Activated naive CD4-positive, alpha-beta T cell treated with anti-CD3 and anti-CD28 coated beads for 36 hours (primary cell): ENCODE results near the gene MRPS24. TPM values are rescaled to one million over a fixed set of nuclear protein-coding genes. Genes with fewer than 3 reads are reported as not detected.
A peak's percentile ranks its signal among the peaks of the same experiment; 100 is the strongest.
"Not testable (repeated sequence)": the region's sequence is repeated elsewhere in the genome, so short reads cannot be mapped to it uniquely, and the experiment has no call there.

Experiments
- CTCF ChIA-PET: fragments of 350-600 bp; sonication (Branson Sonifier 250); formaldehyde crosslinking; loops from one replicate; lab custom pipeline; 2021; ENCODE audit warnings: antibody characterized with exemption; lab: Charles Lee
- DNase-seq: peaks from one replicate; pipeline ENCODE4 v3.0.0-alpha.2; 2020
- H3K27ac Mint-ChIP-seq: one replicate; pipeline ENCODE4 v1.8.0; 2021; ENCODE audit warnings: mild to moderate bottlenecking, mixed read lengths
- H3K27me3 Mint-ChIP-seq: one replicate; pipeline ENCODE4 v1.8.0; 2021; ENCODE audit warnings: low read depth, mixed read lengths
- H3K36me3 Mint-ChIP-seq: one replicate; pipeline ENCODE4 v1.8.0; 2021; ENCODE audit warnings: low read depth, mixed read lengths
- H3K4me1 Mint-ChIP-seq: one replicate; pipeline ENCODE4 v1.8.0; 2021; ENCODE audit warnings: low read depth, mixed read lengths
- H3K4me3 Mint-ChIP-seq: one replicate; pipeline ENCODE4 v1.8.0; 2021; ENCODE audit warnings: mild to moderate bottlenecking, moderate library complexity, mixed read lengths
- H3K9me3 Mint-ChIP-seq: one replicate; pipeline ENCODE4 v1.8.0; 2021; ENCODE audit warnings: mixed read lengths
- intact Hi-C: fragments of 100-400 bp; cut with micrococcal nuclease; formaldehyde crosslinking; loops from one replicate; pipeline ENCODE4 v1.15.1; 2023
- total RNA-seq, 2 experiments: library from RNA; stranded (reverse); gene quantifications; one replicate each; pipeline ENCODE4 v1.2.3, GENCODE V29; 2021

The MRPS24 gene
- total RNA-seq: 100 to 1,000 TPM; 153 TPM

DNA sequence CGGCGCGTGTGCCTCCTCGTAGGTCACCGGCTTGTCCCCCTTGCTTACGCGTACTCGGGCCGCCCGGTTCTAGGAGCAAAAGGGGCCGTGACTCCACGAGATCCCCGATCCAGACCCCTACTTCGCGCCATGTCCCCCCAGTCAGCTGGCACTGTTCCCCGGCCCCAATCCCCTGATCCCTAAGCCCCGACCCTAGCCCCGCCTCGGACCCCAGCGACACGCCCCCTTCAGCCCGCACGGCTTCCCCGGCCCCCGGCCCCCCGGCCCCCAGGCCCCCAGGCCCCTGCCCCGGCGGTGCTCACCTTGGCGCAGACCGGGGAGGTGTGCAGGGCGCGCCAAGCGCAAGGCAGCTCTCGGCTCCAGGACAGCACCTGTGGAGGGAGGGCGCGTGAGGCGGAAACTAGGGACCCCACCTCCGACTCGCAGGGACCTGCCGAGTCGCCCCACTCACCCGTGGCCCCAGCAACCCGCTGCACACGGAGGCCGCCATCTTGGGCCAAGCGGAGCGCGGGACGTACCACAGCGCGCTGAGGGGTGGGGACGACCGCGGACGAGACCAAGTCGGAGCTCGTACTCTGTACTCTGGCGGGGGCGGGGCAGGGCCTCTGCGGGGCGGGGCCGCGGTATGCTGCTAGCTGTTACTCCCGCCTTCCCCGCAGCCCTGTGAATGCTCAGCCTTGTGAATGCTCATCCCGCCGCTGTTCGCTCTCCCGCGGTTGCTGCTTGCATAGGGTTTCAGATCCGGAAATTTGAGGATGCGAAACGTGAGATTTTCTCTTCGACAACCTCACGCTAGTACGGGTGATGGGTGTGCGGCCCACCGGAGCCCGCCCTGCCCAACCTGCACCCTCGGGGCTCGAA lies at the start of gene MRPS24:
Gene MRPS24, minus strand, starts transcription at position 512 of the 861 bp plus-strand sequence. Its CDS starts 22 bp downstream, at position 490.
- H3K9me3 Mint-ChIP-seq: no peaks in the 10 kb centered on the region

DNA sequence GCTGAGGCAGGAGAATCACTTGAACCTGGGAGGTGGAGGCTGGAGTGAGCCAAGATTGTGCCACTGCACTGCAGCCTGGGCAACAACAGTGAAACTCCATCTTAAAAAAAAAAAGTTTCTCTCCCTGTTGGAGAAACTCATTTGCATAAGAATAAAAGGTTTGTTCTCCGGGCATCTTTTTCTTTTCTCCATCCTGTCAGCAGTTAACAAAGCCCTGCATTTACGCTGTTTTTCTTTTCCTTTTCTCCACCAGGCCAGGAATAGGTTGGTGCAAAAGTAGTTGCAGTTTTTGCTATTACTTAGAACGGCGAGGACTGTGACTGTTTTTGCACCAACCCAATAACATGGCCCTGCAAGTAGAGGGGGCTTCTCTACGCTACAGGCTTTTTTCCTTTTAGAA lies 46.6 kb upstream of the MRPS24 start:
- H3K4me1 Mint-ChIP-seq: peaks cover 4% of the 10 kb centered on the region
- H3K9me3 Mint-ChIP-seq: no peaks in the 10 kb centered on the region
- intact Hi-C loops: no loop called here
- no peak for DNase-seq
- H3K27ac Mint-ChIP-seq: no peak overlapping the region
- H3K36me3 Mint-ChIP-seq: peaks cover 9% of the 10 kb centered on the region
- H3K27me3 Mint-ChIP-seq: no peaks in the 10 kb centered on the region
- CTCF ChIA-PET: interaction anchor here (0.6 kb wide), 1 partner anchor 29 kb away, joined by 4 read pairs; no protein-coding TSS in a partner anchor
- H3K4me3 Mint-ChIP-seq: no peak overlapping the region

More for the DNA sequence above, at the start of gene MRPS24:
- peak within 1 kb of the TSS; percentile 81 for H3K4me3 Mint-ChIP-seq
- H3K27ac Mint-ChIP-seq: peak within 1 kb of the TSS; percentile 89
- peaks cover 20% of the 10 kb centered on the region for H3K4me1 Mint-ChIP-seq
- CTCF ChIA-PET: interaction anchor here (0.6 kb wide), 1 partner anchor 287 kb away, joined by 3 read pairs; the partner anchor contains the start of gene STK17A
- H3K36me3 Mint-ChIP-seq: peaks cover 20% of the 10 kb centered on the region
- H3K27me3 Mint-ChIP-seq: no peaks in the 10 kb centered on the region
- DNase-seq: peak; percentile 98
- intact Hi-C loops: loop anchor here (1.0 to 10.0 kb wide), 5 partner anchors 37 to 934 kb away; partner anchors contain the start of genes MRPL32, PSMA2, UBE2D4 and URGCP

GRCh38 chr7:43914795-43915194 lies 45.5 kb upstream of the MRPS24 start:
- DNase-seq: no peak
- Mint-ChIP-seq H3K9me3 (no peaks in the 10 kb centered on the region), H3K36me3 (peaks cover 9% of the 10 kb centered on the region), H3K4me1 (peaks cover 4% of the 10 kb centered on the region), H3K27me3 (no peaks in the 10 kb centered on the region), H3K4me3 (no peak overlapping the region), H3K27ac (no peak overlapping the region)
- intact Hi-C loops: no loop called here
- CTCF ChIA-PET: interaction anchor here (0.6 kb wide), 1 partner anchor 87 kb away, joined by 3 read pairs; no protein-coding TSS in a partner anchor

DNA sequence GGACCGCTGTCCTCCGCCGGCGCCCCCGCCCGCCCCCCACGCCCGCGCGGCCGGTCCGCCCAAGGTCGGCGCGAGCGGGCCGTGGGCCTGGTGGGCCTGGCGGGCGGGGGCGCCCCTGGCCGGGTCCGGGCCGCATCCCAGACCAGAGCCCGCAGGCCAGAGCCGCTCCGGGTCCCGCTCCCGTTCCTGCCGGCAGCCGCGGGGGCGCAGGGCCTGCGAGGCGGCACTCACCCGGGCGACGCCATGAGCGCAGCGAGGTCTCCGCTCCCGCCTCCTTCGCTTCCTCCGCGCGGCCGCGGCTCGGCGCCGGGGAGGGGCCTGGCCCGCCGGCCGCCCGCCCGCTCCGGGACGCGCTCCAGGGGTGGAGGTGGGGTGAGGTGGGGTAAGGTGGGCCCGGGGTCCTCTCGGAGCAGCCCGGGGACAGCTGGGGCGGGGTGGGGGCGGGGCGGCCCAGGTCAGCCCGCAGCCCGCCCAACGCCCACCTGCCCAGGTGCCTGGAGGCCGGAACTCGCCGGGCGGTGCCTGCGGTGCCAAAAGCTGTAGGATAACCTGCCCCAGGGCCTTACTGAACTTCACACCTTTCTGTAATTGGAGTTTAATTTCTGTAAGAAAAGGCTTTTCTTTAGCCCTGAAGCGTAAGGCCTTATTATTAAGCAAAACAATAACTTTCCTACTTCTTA lies 37.2 kb upstream of the MRPS24 start, which contains the start of gene URGCP:
Gene URGCP, minus strand, starts transcription at position 266 of the 680 bp plus-strand sequence. Its CDS starts 21 bp downstream, at position 245.
- intact Hi-C loops: loop anchor here (1.0 kb wide), 2 partner anchors 20 to 37 kb away; partner anchors contain the start of genes MRPS24 and UBE2D4
- Mint-ChIP-seq H3K27me3 (no peaks in the 10 kb centered on the region), H3K9me3 (no peaks in the 10 kb centered on the region), H3K36me3 (peaks cover 5% of the 10 kb centered on the region), H3K4me3 (peak within 1 kb of the TSS; percentile 92), H3K27ac (peak within 1 kb of the TSS; percentile 91), H3K4me1 (peaks cover 35% of the 10 kb centered on the region)
- CTCF ChIA-PET: no interaction called here
- DNase-seq: peak; percentile 54

GRCh38 chr7:43905956-43906330 lies 36.6 kb upstream of the MRPS24 start:
- Mint-ChIP-seq H3K4me3 (peak overlapping the region; percentile 92), H3K27ac (peak overlapping the region; percentile 91), H3K36me3 (peaks cover 5% of the 10 kb centered on the region), H3K4me1 (peaks cover 35% of the 10 kb centered on the region), H3K9me3 (no peaks in the 10 kb centered on the region), H3K27me3 (no peaks in the 10 kb centered on the region)
- CTCF ChIA-PET: no interaction called here
- peak; percentile 40 for DNase-seq
- intact Hi-C loops: loop anchor here (1.0 kb wide), 2 partner anchors 20 to 37 kb away; partner anchors contain the start of genes MRPS24 and UBE2D4

DNA sequence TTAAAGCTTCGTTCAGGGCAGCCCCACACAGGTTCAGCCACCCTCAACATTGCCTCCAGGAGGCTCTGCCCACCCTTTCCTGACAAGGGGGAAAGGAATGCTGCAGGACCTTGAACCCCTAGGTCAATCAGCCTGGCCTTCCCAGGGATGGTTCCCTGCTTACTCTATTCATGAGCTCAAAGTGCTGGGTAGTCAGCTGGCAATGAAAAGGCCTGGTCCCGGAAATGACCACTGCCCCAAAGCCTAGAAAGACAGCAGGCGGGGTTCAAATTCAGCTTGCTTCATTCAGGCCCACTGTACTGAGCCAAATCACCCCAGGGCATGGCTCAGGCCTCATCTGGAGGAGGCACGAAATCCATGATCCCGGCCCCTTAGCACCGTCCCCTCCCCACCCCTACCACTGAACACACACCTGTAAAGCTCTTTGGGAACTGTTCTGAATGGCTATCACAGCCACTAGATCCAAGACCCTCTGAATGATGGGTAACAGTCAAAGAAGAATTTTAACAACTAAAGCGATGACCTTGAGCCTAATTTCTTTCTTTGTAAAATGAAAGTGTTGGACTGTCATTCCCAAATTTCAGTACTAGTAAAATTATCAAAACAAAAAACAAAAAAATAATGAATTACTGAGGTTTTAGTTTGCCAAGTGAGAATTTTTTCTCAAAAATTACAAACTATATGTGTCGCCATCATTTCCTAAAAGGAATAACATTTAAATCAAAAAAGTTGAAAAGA lies 36.1 kb upstream of the MRPS24 start:
- CTCF ChIA-PET: no interaction called here
- Mint-ChIP-seq H3K4me3 (peak overlapping the region; percentile 92), H3K36me3 (peaks cover 5% of the 10 kb centered on the region), H3K9me3 (no peaks in the 10 kb centered on the region), H3K27ac (peak overlapping the region; percentile 91), H3K4me1 (peaks cover 35% of the 10 kb centered on the region), H3K27me3 (no peaks in the 10 kb centered on the region)
- intact Hi-C loops: no loop called here
- DNase-seq: no peak

DNA sequence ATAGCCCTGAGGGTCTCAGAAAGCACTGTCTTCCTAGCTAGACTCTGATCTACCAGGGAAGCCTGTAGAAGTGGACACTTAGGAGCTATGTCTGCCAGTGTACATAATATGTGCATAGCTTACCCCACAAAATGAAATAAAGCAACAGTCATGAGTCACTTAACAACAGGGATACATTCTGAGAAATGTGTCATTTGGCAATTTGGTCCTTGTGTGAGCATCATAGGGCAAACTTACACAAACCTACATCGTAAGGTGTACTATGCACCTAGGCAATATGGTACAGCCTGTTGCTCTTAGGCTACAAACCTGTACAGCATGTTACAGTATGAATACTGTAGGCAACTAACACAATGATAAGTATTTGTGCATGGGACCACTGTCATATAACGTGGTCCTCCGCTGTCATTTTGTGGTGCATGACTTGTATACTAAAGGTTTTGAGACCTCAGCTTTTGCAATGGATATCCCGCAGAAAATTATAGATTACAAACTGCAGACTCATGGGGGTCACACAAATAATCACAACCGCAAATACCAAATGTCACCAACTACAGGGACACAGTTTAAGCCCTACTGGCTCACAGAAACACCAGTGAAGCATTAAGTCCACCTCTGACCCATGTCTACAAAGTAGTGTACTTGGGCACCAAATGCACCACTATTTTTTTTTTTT lies 35.4 kb upstream of the MRPS24 start:
- peak overlapping the region; percentile 92 for H3K4me3 Mint-ChIP-seq
- CTCF ChIA-PET: interaction anchor here (0.9 kb wide), 1 partner anchor 11 kb away, joined by 3 read pairs; no protein-coding TSS in a partner anchor
- intact Hi-C loops: no loop called here
- H3K36me3 Mint-ChIP-seq: peaks cover 5% of the 10 kb centered on the region
- H3K27ac Mint-ChIP-seq: no peak overlapping the region
- no peaks in the 10 kb centered on the region for H3K27me3 Mint-ChIP-seq
- no peaks in the 10 kb centered on the region for H3K9me3 Mint-ChIP-seq
- H3K4me1 Mint-ChIP-seq: peaks cover 35% of the 10 kb centered on the region
- DNase-seq: no peak

GRCh38 chr7:43902542-43903054 lies 33.3 kb upstream of the MRPS24 start:
- peaks cover 5% of the 10 kb centered on the region for H3K36me3 Mint-ChIP-seq
- H3K27ac Mint-ChIP-seq: no peak overlapping the region
- no peak overlapping the region for H3K4me3 Mint-ChIP-seq
- H3K4me1 Mint-ChIP-seq: peaks cover 35% of the 10 kb centered on the region
- no peaks in the 10 kb centered on the region for H3K9me3 Mint-ChIP-seq
- intact Hi-C loops: no loop called here
- no peak for DNase-seq
- CTCF ChIA-PET: no interaction called here
- no peaks in the 10 kb centered on the region for H3K27me3 Mint-ChIP-seq

DNA sequence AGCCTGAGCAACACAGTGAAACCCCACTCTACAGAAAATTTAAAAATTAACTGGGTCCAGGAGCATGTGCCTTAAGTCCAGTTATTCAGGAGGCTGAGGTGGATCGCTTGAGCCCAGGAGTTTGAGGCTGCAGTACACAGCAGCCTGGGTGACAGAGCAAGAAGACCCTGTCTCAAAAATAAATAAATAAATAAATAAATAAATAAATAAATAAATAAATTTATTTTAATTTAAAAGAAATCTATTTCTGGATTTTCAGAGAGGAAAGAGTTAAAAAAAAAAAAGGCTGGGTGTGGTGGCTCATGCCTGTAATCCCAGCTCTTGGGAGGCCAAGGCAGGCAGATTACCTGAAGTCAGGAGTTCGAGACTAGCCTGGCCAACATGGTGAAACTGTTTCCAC lies 29.3 kb upstream of the MRPS24 start:
- DNase-seq, intact Hi-C loops, H3K9me3 Mint-ChIP-seq, CTCF ChIA-PET, H3K4me3 Mint-ChIP-seq, H3K27me3 Mint-ChIP-seq, H3K27ac Mint-ChIP-seq, H3K36me3 Mint-ChIP-seq: not testable (repeated sequence)
- H3K4me1 Mint-ChIP-seq: peaks cover 17% of the 10 kb centered on the region

DNA sequence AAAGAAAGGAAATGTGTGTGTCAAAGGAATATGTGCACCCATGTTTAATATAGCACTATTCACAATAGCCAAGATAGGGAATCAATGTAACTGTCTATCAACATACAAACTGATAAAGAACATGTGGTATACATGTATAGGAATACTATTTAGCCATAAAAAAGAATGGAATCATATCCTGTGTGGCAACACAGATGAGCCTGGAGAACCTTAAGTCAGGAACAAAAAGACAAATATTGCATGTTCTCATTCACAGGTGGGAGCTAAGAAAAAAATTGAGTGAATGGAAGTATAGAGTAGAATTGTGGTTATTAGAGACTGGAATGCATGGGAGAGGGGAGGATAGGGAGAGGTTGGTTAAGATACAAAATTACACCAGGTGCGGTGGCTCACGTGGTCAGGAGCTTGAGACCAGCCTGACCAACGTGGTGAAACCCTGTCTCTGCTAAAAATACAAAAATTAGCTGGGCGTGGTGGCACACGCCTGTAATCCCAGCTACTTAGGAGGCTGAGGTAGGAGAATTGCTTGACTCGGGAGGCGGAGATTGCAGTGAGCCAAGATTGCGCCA lies 26.6 kb upstream of the MRPS24 start:
- intact Hi-C loops: no loop called here
- DNase-seq: no peak
- Mint-ChIP-seq H3K4me3 (no peak overlapping the region), H3K27me3 (no peaks in the 10 kb centered on the region), H3K9me3 (no peaks in the 10 kb centered on the region), H3K36me3 (peaks cover 4% of the 10 kb centered on the region), H3K4me1 (peaks cover 20% of the 10 kb centered on the region), H3K27ac (no peak overlapping the region)
- CTCF ChIA-PET: no interaction called here
